Measurements from ENCODE around the gene DYNLT5. TPM values are rescaled to one million over a fixed set of nuclear protein-coding genes. Genes with fewer than 3 reads are reported as not detected.

The DYNLT5 gene
- total and polyA plus RNA-seq, 4 donors, result 0.55 to 3.1 (median 1.5) TPM

GRCh38 chr1:66770240-66770639 lies 18.0 kb downstream of the DYNLT5 start:
- Histone ChIP-seq H3K9me3 (ENCODE audit: control insufficient read depth in 4 of 4, low read length in 3 of 4) (no peaks in the 10 kb centered on the region), H3K27me3 (ENCODE audit: control insufficient read depth in 4 of 4, insufficient read depth in 4 of 4, low read length in 3 of 4) (no peaks in the 10 kb centered on the region), H3K27ac (ENCODE audit: low read depth in 1 of 2, low read length in 2 of 2) (no peak overlapping the region), H3K9ac (ENCODE audit: low read depth in 1 of 2, low read length in 2 of 2) (no peak overlapping the region), H3K36me3 (ENCODE audit: control insufficient read depth in 4 of 4, insufficient read depth in 3 of 4, low read depth in 1 of 4, low read length in 3 of 4) (peaks cover 0 to 11% (median 2%) of the 10 kb centered on the region in 4 donors), H3K4me1 (ENCODE audit: control insufficient read depth in 4 of 4, insufficient read depth in 4 of 4, low read length in 3 of 4) (peaks cover 0 to under 1% (median 0%) of the 10 kb centered on the region in 4 donors), H3K4me3 (ENCODE audit: low read depth in 1 of 3, low read length in 3 of 3) (no peak overlapping the region)
- DNase-seq (ENCODE audit: low spot score), result no peak
- 98% methylated on average over 2 of the region's 2 CpGs for whole genome bisulfite sequencing
- TF ChIP-seq GABPA (IDR thresholded peaks at IDR 0.05 in 1 of 2, conservative IDR thresholded peaks at IDR 0.05 in 1 of 2) (no peak), TAF1 (conservative IDR thresholded peaks at IDR 0.05) (no peak), RXRA (IDR thresholded peaks at IDR 0.05) (no peak), YY1 (IDR thresholded peaks at IDR 0.05) (no peak), EGR1 (IDR thresholded peaks at IDR 0.05; ENCODE audit: low read depth in 2 of 2) (no peak), RAD21 (IDR thresholded peaks at IDR 0.05) (no peak), MAX (IDR thresholded peaks at IDR 0.05) (no peak), FOXA2 (IDR thresholded peaks at IDR 0.05) (no peak), ATF3 (IDR thresholded peaks at IDR 0.05) (no peak), HNF4A (conservative IDR thresholded peaks at IDR 0.05) (no peak), JUND (IDR thresholded peaks at IDR 0.05) (no peak), SP1 (IDR thresholded peaks at IDR 0.05) (no peak), FOXA1 (IDR thresholded peaks at IDR 0.05) (no peak)
- TF ChIP-seq, protein P1, sequence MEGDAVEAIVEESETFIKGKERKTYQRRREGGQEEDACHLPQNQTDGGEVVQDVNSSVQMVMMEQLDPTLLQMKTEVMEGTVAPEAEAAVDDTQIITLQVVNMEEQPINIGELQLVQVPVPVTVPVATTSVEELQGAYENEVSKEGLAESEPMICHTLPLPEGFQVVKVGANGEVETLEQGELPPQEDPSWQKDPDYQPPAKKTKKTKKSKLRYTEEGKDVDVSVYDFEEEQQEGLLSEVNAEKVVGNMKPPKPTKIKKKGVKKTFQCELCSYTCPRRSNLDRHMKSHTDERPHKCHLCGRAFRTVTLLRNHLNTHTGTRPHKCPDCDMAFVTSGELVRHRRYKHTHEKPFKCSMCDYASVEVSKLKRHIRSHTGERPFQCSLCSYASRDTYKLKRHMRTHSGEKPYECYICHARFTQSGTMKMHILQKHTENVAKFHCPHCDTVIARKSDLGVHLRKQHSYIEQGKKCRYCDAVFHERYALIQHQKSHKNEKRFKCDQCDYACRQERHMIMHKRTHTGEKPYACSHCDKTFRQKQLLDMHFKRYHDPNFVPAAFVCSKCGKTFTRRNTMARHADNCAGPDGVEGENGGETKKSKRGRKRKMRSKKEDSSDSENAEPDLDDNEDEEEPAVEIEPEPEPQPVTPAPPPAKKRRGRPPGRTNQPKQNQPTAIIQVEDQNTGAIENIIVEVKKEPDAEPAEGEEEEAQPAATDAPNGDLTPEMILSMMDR (IDR thresholded peaks at IDR 0.05; ENCODE audit: low read depth, low read length, missing input control), result no peak
- TF ChIP-seq, protein P2, sequence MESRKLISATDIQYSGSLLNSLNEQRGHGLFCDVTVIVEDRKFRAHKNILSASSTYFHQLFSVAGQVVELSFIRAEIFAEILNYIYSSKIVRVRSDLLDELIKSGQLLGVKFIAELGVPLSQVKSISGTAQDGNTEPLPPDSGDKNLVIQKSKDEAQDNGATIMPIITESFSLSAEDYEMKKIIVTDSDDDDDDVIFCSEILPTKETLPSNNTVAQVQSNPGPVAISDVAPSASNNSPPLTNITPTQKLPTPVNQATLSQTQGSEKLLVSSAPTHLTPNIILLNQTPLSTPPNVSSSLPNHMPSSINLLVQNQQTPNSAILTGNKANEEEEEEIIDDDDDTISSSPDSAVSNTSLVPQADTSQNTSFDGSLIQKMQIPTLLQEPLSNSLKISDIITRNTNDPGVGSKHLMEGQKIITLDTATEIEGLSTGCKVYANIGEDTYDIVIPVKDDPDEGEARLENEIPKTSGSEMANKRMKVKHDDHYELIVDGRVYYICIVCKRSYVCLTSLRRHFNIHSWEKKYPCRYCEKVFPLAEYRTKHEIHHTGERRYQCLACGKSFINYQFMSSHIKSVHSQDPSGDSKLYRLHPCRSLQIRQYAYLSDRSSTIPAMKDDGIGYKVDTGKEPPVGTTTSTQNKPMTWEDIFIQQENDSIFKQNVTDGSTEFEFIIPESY (IDR thresholded peaks at IDR 0.05), result no peak
- TF ChIP-seq, protein P3, sequence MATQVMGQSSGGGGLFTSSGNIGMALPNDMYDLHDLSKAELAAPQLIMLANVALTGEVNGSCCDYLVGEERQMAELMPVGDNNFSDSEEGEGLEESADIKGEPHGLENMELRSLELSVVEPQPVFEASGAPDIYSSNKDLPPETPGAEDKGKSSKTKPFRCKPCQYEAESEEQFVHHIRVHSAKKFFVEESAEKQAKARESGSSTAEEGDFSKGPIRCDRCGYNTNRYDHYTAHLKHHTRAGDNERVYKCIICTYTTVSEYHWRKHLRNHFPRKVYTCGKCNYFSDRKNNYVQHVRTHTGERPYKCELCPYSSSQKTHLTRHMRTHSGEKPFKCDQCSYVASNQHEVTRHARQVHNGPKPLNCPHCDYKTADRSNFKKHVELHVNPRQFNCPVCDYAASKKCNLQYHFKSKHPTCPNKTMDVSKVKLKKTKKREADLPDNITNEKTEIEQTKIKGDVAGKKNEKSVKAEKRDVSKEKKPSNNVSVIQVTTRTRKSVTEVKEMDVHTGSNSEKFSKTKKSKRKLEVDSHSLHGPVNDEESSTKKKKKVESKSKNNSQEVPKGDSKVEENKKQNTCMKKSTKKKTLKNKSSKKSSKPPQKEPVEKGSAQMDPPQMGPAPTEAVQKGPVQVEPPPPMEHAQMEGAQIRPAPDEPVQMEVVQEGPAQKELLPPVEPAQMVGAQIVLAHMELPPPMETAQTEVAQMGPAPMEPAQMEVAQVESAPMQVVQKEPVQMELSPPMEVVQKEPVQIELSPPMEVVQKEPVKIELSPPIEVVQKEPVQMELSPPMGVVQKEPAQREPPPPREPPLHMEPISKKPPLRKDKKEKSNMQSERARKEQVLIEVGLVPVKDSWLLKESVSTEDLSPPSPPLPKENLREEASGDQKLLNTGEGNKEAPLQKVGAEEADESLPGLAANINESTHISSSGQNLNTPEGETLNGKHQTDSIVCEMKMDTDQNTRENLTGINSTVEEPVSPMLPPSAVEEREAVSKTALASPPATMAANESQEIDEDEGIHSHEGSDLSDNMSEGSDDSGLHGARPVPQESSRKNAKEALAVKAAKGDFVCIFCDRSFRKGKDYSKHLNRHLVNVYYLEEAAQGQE (IDR thresholded peaks at IDR 0.05), result no peak

GRCh38 chr1:66770694-66771093 lies 18.4 kb downstream of the DYNLT5 start:
- Histone ChIP-seq H3K4me3 (ENCODE audit: low read depth in 1 of 3, low read length in 3 of 3) (no peak overlapping the region), H3K27ac (ENCODE audit: low read depth in 1 of 2, low read length in 2 of 2) (no peak overlapping the region), H3K4me1 (ENCODE audit: control insufficient read depth in 4 of 4, insufficient read depth in 4 of 4, low read length in 3 of 4) (no peaks in the 10 kb centered on the region), H3K9me3 (ENCODE audit: control insufficient read depth in 4 of 4, low read length in 3 of 4) (no peaks in the 10 kb centered on the region), H3K27me3 (ENCODE audit: control insufficient read depth in 4 of 4, insufficient read depth in 4 of 4, low read length in 3 of 4) (no peaks in the 10 kb centered on the region), H3K9ac (ENCODE audit: low read depth in 1 of 2, low read length in 2 of 2) (no peak overlapping the region), H3K36me3 (ENCODE audit: control insufficient read depth in 4 of 4, insufficient read depth in 3 of 4, low read depth in 1 of 4, low read length in 3 of 4) (peaks cover 0 to 11% (median 2%) of the 10 kb centered on the region in 4 donors)
- DNase-seq (ENCODE audit: low spot score), result no peak
- 89% methylated on average over 4 of the region's 4 CpGs for WGBS
- TF ChIP-seq YY1 (IDR thresholded peaks at IDR 0.05), result no peak
- TF ChIP-seq, protein P1 (IDR thresholded peaks at IDR 0.05; ENCODE audit: low read depth, low read length, missing input control), result no peak
- TF ChIP-seq NR2F2 (IDR thresholded peaks at IDR 0.05), result no peak
- TF ChIP-seq HNF4A (conservative IDR thresholded peaks at IDR 0.05), result no peak
- no peak for TF ChIP-seq MAX (IDR thresholded peaks at IDR 0.05)
- TF ChIP-seq SP1 (IDR thresholded peaks at IDR 0.05), result no peak
- no peak for TF ChIP-seq EGR1 (IDR thresholded peaks at IDR 0.05; ENCODE audit: low read depth in 2 of 2)
- no peak for TF ChIP-seq RXRA (IDR thresholded peaks at IDR 0.05)
- no peak for TF ChIP-seq FOXA1 (IDR thresholded peaks at IDR 0.05)
- TF ChIP-seq RAD21 (IDR thresholded peaks at IDR 0.05), result no peak
- TF ChIP-seq ATF3 (IDR thresholded peaks at IDR 0.05), result no peak
- TF ChIP-seq GABPA (IDR thresholded peaks at IDR 0.05 in 1 of 2, conservative IDR thresholded peaks at IDR 0.05 in 1 of 2), result no peak
- no peak for TF ChIP-seq FOXA2 (IDR thresholded peaks at IDR 0.05)
- TF ChIP-seq JUND (IDR thresholded peaks at IDR 0.05), result no peak

Measured in liver (tissue), 9 donors.